Natural killer cell (primary cell): ENCODE measurements around the gene ME1. TPM values are rescaled to one million over a fixed set of nuclear protein-coding genes. Genes with fewer than 3 reads are reported as not detected.

ENCODE experiments used
- ATAC-seq, 3 donors: fragments of 150-1000 bp in 2 of 3; fragments of 200-7000 bp in 1 of 3; cut with Tn5 transposase; 1 replicate in 1 of 3; 2 replicates in 2 of 3; pipeline ENCODE4 v1.10.0; 2021; ENCODE audit warnings: mild to moderate bottlenecking in 2 of 3, moderate library complexity in 2 of 3
- DNase-seq, 2 donors: peaks; one replicate each; pipeline versions ENCODE4 v3.0.0 to v3.0.0-alpha.2; 2013 to 2021; ENCODE audit warnings: mixed read lengths in 1 of 2
- H3K27ac ChIP-seq: one replicate; pipeline ENCODE4 v1.5.1; 2013; ENCODE audit warnings: mild to moderate bottlenecking, low read length
- H3K27me3 ChIP-seq: one replicate; pipeline ENCODE4 v1.6.1; 2013; ENCODE audit warnings: low read length; ENCODE audit not compliant: control insufficient read depth, insufficient read depth
- H3K36me3 ChIP-seq: one replicate; pipeline ENCODE4 v1.6.1; 2013; ENCODE audit warnings: low read length; ENCODE audit not compliant: control insufficient read depth, insufficient read depth
- H3K4me1 ChIP-seq: one replicate; pipeline ENCODE4 v1.6.1; 2013; ENCODE audit warnings: low read length; ENCODE audit not compliant: control insufficient read depth, insufficient read depth
- H3K4me3 ChIP-seq: one replicate; pipeline ENCODE4 v1.5.1; 2013; ENCODE audit warnings: low read length
- H3K9me3 ChIP-seq: one replicate; pipeline ENCODE4 v1.6.1; 2013; ENCODE audit warnings: low read length; ENCODE audit not compliant: control insufficient read depth, insufficient read depth
- H3K27ac Mint-ChIP-seq, 2 donors: one replicate each; pipeline ENCODE4 v1.8.0; 2022; ENCODE audit warnings: mild to moderate bottlenecking in 2 of 2, mixed read lengths in 2 of 2, moderate library complexity in 1 of 2
- H3K27me3 Mint-ChIP-seq, 2 donors: one replicate each; pipeline ENCODE4 v1.8.0; 2022; ENCODE audit warnings: low read depth in 2 of 2, mixed read lengths in 2 of 2
- H3K36me3 Mint-ChIP-seq: one replicate; pipeline ENCODE4 v1.8.0; 2022; ENCODE audit warnings: mixed read lengths
- H3K4me1 Mint-ChIP-seq, 2 donors: one replicate each; pipeline ENCODE4 v1.8.0; 2022; ENCODE audit warnings: mixed read lengths in 2 of 2
- H3K4me3 Mint-ChIP-seq: one replicate; pipeline ENCODE4 v1.8.0; 2022; ENCODE audit warnings: mild to moderate bottlenecking, moderate library complexity, mixed read lengths
- H3K9me3 Mint-ChIP-seq, 2 donors: one replicate each; pipeline ENCODE4 v1.8.0; 2022; ENCODE audit warnings: mixed read lengths in 2 of 2
- WGBS: methylation state at CpG from one replicate; pipeline ENCODE4 v1.1.7; 2013; ENCODE audit warnings: missing lambda C conversion rate; ENCODE audit not compliant: insufficient coverage; 5-methylcytosine and 5-hydroxymethylcytosine counted together
- intact Hi-C: fragments of 100-400 bp; cut with micrococcal nuclease; formaldehyde crosslinking; loops from one replicate; pipeline ENCODE4 v1.14.2; 2022
- total RNA-seq, 4 donors: library from RNA; stranded (reverse); fragments of 120-200 nt in 1 of 4; gene quantifications; one replicate each; pipeline versions ENCODE4 v1.2.3 to v1.2.4, GENCODE V29; 2013 to 2022
- TF ChIP-seq, protein P1 (sequence below): fragments of 200-600 bp; IDR thresholded peaks from one replicate; pipeline ENCODE4 v1.8.0; 2022; ENCODE audit warnings: antibody characterized with exemption

ME1 gene
- total RNA-seq, 3 donors from 2014 or later (not counting 1 experiment from before 2014, with no cell fraction given), result 0.14 to 0.32 TPM; not detected in 1

- DNase-seq (no peak), ATAC-seq (no peak)
- peaks cover 40% of the 10 kb centered on the region for H3K36me3 Mint-ChIP-seq
- no peak overlapping the region for H3K27ac ChIP-seq
- TF ChIP-seq, protein P1, sequence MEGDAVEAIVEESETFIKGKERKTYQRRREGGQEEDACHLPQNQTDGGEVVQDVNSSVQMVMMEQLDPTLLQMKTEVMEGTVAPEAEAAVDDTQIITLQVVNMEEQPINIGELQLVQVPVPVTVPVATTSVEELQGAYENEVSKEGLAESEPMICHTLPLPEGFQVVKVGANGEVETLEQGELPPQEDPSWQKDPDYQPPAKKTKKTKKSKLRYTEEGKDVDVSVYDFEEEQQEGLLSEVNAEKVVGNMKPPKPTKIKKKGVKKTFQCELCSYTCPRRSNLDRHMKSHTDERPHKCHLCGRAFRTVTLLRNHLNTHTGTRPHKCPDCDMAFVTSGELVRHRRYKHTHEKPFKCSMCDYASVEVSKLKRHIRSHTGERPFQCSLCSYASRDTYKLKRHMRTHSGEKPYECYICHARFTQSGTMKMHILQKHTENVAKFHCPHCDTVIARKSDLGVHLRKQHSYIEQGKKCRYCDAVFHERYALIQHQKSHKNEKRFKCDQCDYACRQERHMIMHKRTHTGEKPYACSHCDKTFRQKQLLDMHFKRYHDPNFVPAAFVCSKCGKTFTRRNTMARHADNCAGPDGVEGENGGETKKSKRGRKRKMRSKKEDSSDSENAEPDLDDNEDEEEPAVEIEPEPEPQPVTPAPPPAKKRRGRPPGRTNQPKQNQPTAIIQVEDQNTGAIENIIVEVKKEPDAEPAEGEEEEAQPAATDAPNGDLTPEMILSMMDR, result no peak
- H3K36me3 ChIP-seq, result peaks cover 86% of the 10 kb centered on the region
- H3K27me3 ChIP-seq, result no peaks in the 10 kb centered on the region
- H3K27ac Mint-ChIP-seq, result no peak overlapping the region
- WGBS, result no CpG with 5 or more reads among the region's 1 CpG
- no peak overlapping the region for H3K4me3 ChIP-seq
- no peaks in the 10 kb centered on the region for H3K9me3 Mint-ChIP-seq
- intact Hi-C loops, result no loop called here
- no peaks in the 10 kb centered on the region for H3K27me3 Mint-ChIP-seq
- no peaks in the 10 kb centered on the region for H3K4me1 Mint-ChIP-seq
- no peaks in the 10 kb centered on the region for H3K9me3 ChIP-seq
- H3K4me3 Mint-ChIP-seq, result no peak overlapping the region
- no peaks in the 10 kb centered on the region for H3K4me1 ChIP-seq
These were observed 262.3 kb downstream of the ME1 start for GRCh38 chr6:83168556-83168955.

GRCh38 chr6:83167726-83168278 lies 263.0 kb downstream of the ME1 start:
- Histone ChIP-seq H3K4me3 (no peak overlapping the region), H3K27ac (no peak overlapping the region), H3K9me3 (no peaks in the 10 kb centered on the region), H3K4me1 (no peaks in the 10 kb centered on the region), H3K36me3 (peaks cover 87% of the 10 kb centered on the region), H3K27me3 (no peaks in the 10 kb centered on the region)
- intact Hi-C loops, result no loop called here
- no peak for DNase-seq
- no peak overlapping the region for H3K27ac Mint-ChIP-seq
- H3K4me3 Mint-ChIP-seq, result no peak overlapping the region
- no peaks in the 10 kb centered on the region for H3K9me3 Mint-ChIP-seq
- H3K27me3 Mint-ChIP-seq, result no peaks in the 10 kb centered on the region
- TF ChIP-seq, protein P1, result no peak
- WGBS, result 98% methylated on average over 4 of the region's 5 CpGs
- H3K36me3 Mint-ChIP-seq, result peaks cover 40% of the 10 kb centered on the region
- H3K4me1 Mint-ChIP-seq, result no peaks in the 10 kb centered on the region
- ATAC-seq, result no peak

Other genes starting within 250 kb of the ME1 start
- 10 to 100 TPM; 16.6 to 26.4 (median 17.2) TPM for gene PGM3, start 237.8 kb downstream of the ME1 start, total RNA-seq
- 1 to 10 TPM in 1 of 3 donors, under 1 TPM in 2; 0.86 to 1.1 (median 0.93) TPM for gene RWDD2A, start 237.7 kb downstream of the ME1 start, total RNA-seq
- not detected for gene PRSS35, start 81.5 kb upstream of the ME1 start, total RNA-seq